ENCODE data around the gene ACOX3. TPM values are rescaled to one million over a fixed set of nuclear protein-coding genes. Genes with fewer than 3 reads are reported as not detected.

Gene ACOX3
- total and polyA plus RNA-seq, 9 of the 15 experiments (the other 6 are each of a cell fraction or from before 2014, with no cell fraction given) = 0.68 to 7.3 (median 3.7) TPM

- TF ChIP-seq ZNF512 (tag; IDR thresholded peaks at IDR 0.05) = no peak
- TF ChIP-seq NFXL1 (CRISPR knock-in tag; IDR thresholded peaks at IDR 0.05) = no peak
- TF ChIP-seq HOMEZ (CRISPR knock-in tag; IDR thresholded peaks at IDR 0.05) = no peak
- no peak for TF ChIP-seq YBX1 (IDR thresholded peaks at IDR 0.05)
- TF ChIP-seq NR2F6 (CRISPR knock-in tag; IDR thresholded peaks at IDR 0.05) = no peak
- no peak for TF ChIP-seq PREB (CRISPR knock-in tag; IDR thresholded peaks at IDR 0.05)
Measured at GRCh38 chr4:8422786-8423185, 17.7 kb downstream of the ACOX3 start (continued).

- intact Hi-C loops (cut with micrococcal nuclease) (no loop called here), in situ Hi-C loops (cut with MboI) (no loop called here)
- H3K36me3 ChIP-seq (ENCODE audit: control insufficient read depth, insufficient read depth, low read length) = no peaks in the 10 kb centered on the region
- FAIRE-seq = no peak
- H3K9ac ChIP-seq (ENCODE audit: insufficient read depth in 1 of 2, low read depth in 2 of 2, low read length in 2 of 2) = no peak overlapping the region
- no TSS peak for BruUV-seq (replicated peaks)
- H3K27me3 ChIP-seq (ENCODE audit: control insufficient read depth in 2 of 2, insufficient read depth in 2 of 2, low read length in 2 of 2) = no peaks in the 10 kb centered on the region
- no peak overlapping the region for H2AFZ ChIP-seq (ENCODE audit: low read depth, low read length)
- CTCF ChIA-PET (ENCODE audit: low intra/inter-chr PET ratio) = no interaction called here
- no peaks in the 10 kb centered on the region for H3K79me2 ChIP-seq (ENCODE audit: control insufficient read depth, insufficient read depth, low read length)
- WGBS (ENCODE audit: insufficient coverage, low coverage, missing lambda C conversion rate) = 13% methylated on average over 4 of the region's 4 CpGs
- peaks cover 13 to 14% of the 10 kb centered on the region in 2 experiments; a peak in 4 of 5 replicates for H3K4me1 ChIP-seq (replicated peaks in 1 of 2; ENCODE audit: control insufficient read depth in 2 of 2, insufficient read depth in 2 of 2, low read length in 2 of 2)
- no peak for ATAC-seq
- POLR2A ChIA-PET = no interaction called here
- no peaks in the 10 kb centered on the region for H3K9me1 ChIP-seq (ENCODE audit: control insufficient read depth, insufficient read depth, low read length)
- no peak overlapping the region for H3K4me3 ChIP-seq
- H3K4me2 ChIP-seq (ENCODE audit: insufficient read depth, low read length) = no peak overlapping the region
- no peaks in the 10 kb centered on the region for H3K9me3 ChIP-seq (replicated peaks; ENCODE audit: control insufficient read depth, insufficient read depth, low read depth, low read length)
- H3K27ac ChIP-seq (ENCODE audit: extremely low read depth, low read depth, low read length) = no peak overlapping the region
- DNase-seq (ENCODE audit: extremely low read depth in 1 of 4, low spot score in 3 of 4) = no peak
- H4K20me1 ChIP-seq (replicated peaks; ENCODE audit: control insufficient read depth, insufficient read depth, low read length) = no peaks in the 10 kb centered on the region
- TF ChIP-seq NR2F6 (CRISPR knock-in tag; IDR thresholded peaks at IDR 0.05) (no peak), ZBED1 (IDR thresholded peaks at IDR 0.05) (no peak), TAF7 (tag; IDR thresholded peaks at IDR 0.05) (no peak), CBFB (CRISPR knock-in tag; IDR thresholded peaks at IDR 0.05) (no peak), TSHZ1 (CRISPR knock-in tag; IDR thresholded peaks at IDR 0.05) (no peak), MCM5 (IDR thresholded peaks at IDR 0.05; ENCODE audit: low read depth) (no peak), SFPQ (IDR thresholded peaks at IDR 0.05; ENCODE audit: low read depth, low read length) (no peak), ZC3H8 (IDR thresholded peaks at IDR 0.05) (no peak)
Measured at GRCh38 chr4:8422327-8422726, 18.2 kb downstream of the ACOX3 start.

Data from K562 (cell line).